Measurements from ENCODE around the gene ZMIZ1.

ZMIZ1 gene

GRCh38 chr10:79314761-79315601, 246.2 kb downstream of the ZMIZ1 start:
- FAIRE-seq: no peak

DNA sequence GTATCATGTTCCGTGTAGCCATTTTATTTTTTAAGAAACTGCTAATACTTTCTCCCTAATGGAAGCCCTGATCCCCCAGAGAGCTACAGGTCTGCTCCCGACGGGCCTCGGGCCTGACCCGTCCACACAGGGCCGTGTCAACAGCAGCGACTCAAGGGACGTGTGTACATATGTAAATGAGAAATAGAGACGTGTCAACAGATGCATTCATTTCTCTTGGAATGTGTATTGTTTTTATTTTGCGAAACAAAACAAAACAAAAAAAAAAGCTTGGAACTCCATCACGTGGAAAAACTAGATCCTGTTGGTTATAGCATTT, 246.8 kb downstream of the ZMIZ1 start:
- peak; percentile 43 for FAIRE-seq

- no peak for FAIRE-seq
These were observed 248.1 kb downstream of the ZMIZ1 start for GRCh38 chr10:79316671-79317431.

- FAIRE-seq: no peak
These were observed 249.6 kb downstream of the ZMIZ1 start for GRCh38 chr10:79318369-79318768.

DNA sequence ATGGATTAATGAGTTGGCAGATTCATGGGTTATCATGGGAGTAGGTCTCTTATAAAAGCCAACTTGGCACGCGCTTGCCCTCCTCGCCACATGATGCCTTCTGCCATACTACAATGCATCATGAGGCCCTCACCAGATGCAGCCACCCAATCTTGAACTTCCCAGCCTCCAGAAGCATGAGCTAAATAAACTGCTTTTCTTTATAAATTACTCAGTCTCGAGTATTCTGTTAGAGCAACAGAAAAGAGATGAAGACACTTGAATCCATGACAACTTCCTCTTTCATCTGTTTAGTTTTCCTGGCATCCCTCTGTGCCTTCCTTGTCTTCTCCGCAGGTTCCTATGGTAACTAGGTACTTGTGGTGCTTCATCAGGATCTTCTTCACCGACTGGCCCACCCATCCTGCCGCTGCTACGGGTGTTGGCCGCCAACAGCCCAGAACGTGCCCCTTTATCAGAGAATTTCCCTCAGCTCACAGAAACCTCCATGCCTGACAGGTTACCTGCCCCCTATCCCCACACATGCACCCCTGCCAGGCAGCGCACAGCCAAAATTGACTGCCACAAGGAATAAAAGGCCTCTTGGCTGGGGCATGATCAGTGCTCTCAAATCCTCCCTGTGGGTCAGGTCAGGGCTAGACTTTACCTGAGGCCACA, 250.5 kb downstream of the ZMIZ1 start:
- no peak for FAIRE-seq

- FAIRE-seq: no peak
These were observed 251.6 kb downstream of the ZMIZ1 start for GRCh38 chr10:79320316-79320715.

DNA sequence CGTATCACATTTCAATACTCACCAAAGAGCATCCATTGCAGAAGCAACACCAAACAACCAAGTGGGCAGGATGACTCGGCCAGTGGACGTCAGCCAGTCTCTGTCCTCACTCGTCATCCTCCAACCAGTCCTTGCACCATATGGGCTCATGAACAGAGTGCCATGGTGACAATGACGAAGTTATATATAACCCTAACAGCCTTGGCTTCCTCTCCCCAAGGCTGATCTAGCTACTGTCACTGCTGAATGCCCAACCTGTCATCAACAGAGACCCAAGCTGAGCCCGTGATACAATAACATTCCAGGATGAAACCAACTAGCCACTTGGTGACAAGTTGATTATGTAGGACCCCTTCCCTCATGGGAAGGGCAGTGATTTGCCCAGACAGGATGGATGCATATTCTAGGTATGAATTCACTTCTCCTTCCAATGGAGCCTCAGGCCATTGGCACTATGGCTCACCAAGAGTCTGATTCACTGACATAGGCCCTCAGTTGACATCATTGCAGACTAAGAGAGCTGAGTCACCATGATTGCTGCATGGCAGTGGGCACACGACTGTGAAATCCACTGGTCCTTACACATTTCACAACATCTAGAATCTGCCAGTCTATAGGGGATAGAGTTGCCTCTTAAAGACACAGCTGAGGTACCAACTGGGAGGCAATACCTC, 252.2 kb downstream of the ZMIZ1 start:
- no peak for FAIRE-seq

DNA sequence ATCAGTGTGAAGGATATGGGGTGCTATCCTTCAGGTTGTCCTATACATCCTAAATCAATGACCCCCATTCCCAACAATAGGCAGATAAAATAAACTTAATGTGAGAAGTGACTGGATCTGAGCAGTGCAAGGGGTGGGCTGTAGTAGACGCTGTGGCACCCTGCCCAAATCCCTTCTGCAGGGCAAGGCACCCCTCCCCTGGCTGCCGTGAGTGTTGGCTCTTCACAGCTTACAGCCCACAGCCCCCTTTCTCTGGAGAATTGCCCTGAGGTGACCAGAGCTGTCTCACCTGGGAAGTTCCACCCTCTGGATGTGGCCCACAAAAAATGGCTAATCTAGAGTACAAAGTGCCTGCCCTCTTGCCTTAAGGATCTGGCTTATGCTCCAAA, 252.7 kb downstream of the ZMIZ1 start:
- no peak for FAIRE-seq

DNA sequence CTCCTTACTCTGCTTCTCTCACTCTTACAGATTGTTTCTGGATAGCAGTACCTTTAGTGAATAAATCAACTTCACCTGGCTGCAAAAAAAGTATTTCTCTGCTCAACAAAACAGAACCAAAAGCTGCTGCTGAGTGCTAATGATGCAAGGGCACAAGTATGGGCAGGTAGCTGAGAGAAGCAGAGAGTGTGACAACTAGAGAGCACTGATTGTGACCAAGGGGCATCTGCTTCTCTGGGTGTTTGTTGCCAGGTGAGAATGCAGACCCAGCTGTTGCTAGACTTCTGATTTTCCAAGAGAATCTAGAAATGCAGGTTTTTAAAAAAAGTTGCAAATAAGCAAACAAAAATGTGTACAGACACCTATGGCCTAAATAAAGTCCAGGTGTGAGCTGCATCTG, 253.2 kb downstream of the ZMIZ1 start:
- no peak for FAIRE-seq

DNA sequence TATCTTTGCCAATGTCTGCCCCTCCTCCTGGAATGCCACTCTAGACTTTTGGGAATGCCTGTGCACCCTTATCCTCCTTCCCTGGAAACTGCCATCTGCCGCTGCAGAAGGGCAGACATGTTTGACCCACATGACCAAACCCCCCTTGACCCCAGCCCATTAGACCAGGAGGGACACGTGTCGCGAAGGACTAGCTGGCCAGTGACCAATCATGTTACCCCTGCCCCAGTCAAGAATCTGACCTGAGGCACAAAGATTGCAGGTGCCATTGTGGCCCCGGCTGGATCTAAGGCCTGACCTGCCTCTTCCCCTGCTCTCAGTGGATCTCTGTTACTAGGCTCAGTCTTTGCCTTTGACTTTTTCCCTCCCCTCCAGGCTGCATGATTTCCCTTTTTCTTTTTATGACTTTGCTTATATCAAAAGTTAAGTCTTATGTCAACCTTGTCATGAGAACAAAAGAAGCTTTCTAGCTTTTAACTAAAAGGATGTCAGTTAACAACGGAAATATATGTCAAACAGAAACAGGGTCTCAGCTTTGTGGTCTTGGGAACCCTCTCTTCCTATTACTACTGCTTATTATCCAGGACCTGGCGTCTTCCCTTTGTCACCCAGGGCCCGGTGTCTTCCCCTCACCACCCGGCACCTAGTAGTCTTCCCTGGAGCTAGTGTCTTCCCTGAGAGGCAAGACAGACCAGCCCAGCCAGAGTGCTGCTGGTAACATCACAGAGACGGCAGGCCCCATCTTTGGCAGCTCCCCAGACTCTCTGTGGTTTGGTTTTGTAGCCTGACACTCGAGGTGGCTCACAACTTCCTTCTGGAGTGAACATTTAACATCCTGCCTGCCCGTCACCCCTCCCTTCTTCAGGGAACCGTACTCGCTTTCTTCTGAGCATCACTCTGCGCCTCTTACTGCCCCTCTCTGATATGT, 254.1 kb downstream of the ZMIZ1 start:
- no peak for FAIRE-seq

GRCh38 chr10:79323602-79324001, 254.8 kb downstream of the ZMIZ1 start:
- FAIRE-seq: no peak

DNA sequence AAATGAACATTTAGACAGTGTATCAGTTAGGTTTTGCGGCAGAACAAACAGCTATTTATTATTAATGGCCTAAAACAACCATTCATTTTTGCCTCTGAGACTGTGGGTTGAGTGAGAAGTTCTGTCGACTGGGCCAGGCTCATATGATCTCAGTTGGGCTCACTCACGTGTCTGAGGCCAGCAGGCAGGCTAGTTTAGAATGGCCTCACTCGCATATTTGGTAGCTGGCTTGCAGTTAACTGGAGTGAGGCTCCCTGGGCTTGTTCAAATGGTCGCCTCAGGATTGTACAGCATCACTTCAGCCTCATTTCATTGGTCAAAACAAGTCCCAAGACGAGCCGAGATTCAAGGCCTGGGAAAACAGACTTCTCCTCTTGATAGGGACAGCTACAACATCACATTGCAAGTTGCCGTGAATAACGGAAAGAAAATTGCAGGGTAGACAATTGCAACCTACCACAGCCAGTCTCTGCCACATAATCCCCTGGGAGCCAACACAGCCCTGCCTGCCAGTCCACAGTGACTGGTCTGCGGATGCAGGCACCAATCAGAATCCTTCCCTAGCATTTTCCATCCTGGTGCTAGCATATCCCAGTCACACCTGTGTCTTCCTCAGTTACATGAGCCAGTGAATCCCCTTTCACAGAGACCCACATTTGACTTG, 255.4 kb downstream of the ZMIZ1 start:
- no peak for FAIRE-seq

GRCh38 chr10:79326361-79327089, 257.8 kb downstream of the ZMIZ1 start:
- FAIRE-seq: no peak

GRCh38 chr10:79327090-79327457, 258.3 kb downstream of the ZMIZ1 start:
- FAIRE-seq: no peak

- FAIRE-seq: no peak
These were observed 259.5 kb downstream of the ZMIZ1 start for GRCh38 chr10:79328147-79328701.

DNA sequence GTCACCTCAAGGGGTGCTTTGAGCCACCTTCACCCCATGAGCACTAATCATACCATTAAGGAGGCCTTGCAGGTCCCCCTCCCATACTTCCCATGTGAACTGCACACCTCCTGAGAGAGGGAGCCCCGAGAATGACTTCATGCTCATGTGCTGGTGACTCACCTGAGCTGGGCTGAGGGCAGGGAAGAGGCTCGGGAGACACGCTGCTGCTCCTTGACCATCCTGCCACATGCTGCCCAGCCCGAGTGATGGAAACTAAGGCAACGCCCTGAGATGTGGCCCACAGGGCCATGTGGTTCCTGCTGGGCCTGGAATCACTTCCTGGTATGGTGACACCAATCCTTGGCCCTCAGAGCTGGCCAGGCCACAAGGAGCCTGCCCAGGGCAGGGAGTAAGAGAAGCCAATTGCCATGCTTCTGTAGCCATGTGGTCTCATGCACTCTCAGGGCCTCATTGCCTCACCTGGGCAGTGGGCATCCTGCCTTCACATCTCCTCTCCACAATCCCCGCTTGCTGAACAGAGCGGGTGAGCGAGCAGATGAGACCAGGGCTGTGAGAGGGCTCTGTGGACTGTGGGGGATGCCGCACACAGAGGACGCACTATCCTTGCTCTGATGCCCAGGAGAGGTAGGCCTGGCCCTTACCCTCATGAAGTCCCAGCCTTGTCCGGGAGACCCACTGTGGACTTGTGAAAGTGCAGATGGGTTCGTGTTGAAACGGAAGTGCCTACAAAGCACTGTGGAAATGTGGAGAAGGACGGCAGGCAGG, 260.2 kb downstream of the ZMIZ1 start:
- no peak for FAIRE-seq

DNA sequence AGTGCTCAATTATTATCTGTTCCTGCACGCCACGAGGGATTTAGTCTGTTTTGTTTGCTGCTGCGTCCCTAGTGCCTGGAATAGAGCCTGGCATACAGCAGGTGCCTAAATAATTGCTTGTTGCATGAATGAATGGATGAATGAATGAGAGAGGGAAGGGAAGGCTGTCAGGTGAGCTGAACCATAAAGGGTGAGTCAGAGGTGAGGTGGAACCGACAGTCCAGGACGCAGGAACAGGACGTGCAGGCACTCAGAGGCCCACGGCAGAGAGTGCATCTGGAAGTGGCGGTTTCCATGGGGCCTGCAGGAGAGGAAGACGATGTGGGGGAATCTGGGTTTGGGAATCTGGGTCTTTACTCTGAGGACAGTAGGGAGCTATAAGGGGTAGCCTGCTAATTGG, 260.8 kb downstream of the ZMIZ1 start:
- FAIRE-seq: no peak

- FAIRE-seq: no peak
These were observed 262.5 kb downstream of the ZMIZ1 start for GRCh38 chr10:79331226-79331625.

GRCh38 chr10:79331709-79332108, 262.9 kb downstream of the ZMIZ1 start:
- no peak for FAIRE-seq

Data from endometrium (tissue), 2 donors.